MM.1S (cell line): ENCODE results near the gene LTB.

Experiments
- DNase-seq: peaks from one replicate; pipeline ENCODE4 v3.0.0-alpha.2; 2015
- H2AFZ ChIP-seq: fragments of 300-600 bp; sonication (generic); 2 replicates; pipeline ENCODE4 v1.6.0; 2016; ENCODE audit warnings: antibody characterized with exemption, low read length
- H3F3A ChIP-seq: fragments of 300-600 bp; sonication (generic); 2 replicates; pipeline ENCODE4 v1.6.1; 2016; ENCODE audit warnings: mild to moderate bottlenecking, antibody characterized with exemption, low read length, moderate library complexity, mixed read lengths; ENCODE audit not compliant: insufficient read depth
- H3K27ac ChIP-seq: fragments of 300-600 bp; sonication (generic); 2 replicates; pipeline ENCODE4 v1.5.1; 2016; ENCODE audit warnings: mild to moderate bottlenecking, low read length
- H3K27me3 ChIP-seq: fragments of 300-600 bp; sonication (generic); replicated peaks from 2 replicates; pipeline ENCODE4 v1.6.0; 2016; ENCODE audit warnings: low read length; ENCODE audit not compliant: insufficient read depth
- H3K36me3 ChIP-seq: fragments of 300-600 bp; sonication (generic); replicated peaks from 2 replicates; pipeline ENCODE4 v1.6.1; 2016; ENCODE audit warnings: mild to moderate bottlenecking, low read length, mixed read lengths; ENCODE audit not compliant: insufficient read depth
- H3K4me1 ChIP-seq: fragments of 300-600 bp; sonication (generic); 2 replicates; pipeline ENCODE4 v1.6.1; 2016; ENCODE audit warnings: low read length, mixed read lengths
- H3K4me2 ChIP-seq: fragments of 300-600 bp; sonication (generic); 2 replicates; pipeline ENCODE4 v1.6.0; 2016; ENCODE audit warnings: low read depth, low read length
- H3K4me3 ChIP-seq: fragments of 300-600 bp; sonication (generic); 2 replicates; pipeline ENCODE4 v1.5.1; 2016; ENCODE audit warnings: low read length, mixed read lengths
- H3K79me2 ChIP-seq: fragments of 300-600 bp; sonication (generic); 2 replicates; pipeline ENCODE4 v1.6.1; 2016; ENCODE audit warnings: mixed run types, low read length, mixed read lengths
- H3K9ac ChIP-seq: fragments of 300-600 bp; sonication (generic); 2 replicates; pipeline ENCODE4 v1.6.1; 2016; ENCODE audit warnings: low read length, mixed read lengths
- H3K9me2 ChIP-seq: fragments of 300-600 bp; sonication (generic); replicated peaks from 2 replicates; pipeline ENCODE4 v1.6.1; 2016; ENCODE audit warnings: mild to moderate bottlenecking, low read length, mixed read lengths; ENCODE audit not compliant: insufficient read depth
- H3K9me3 ChIP-seq: fragments of 300-600 bp; sonication (generic); replicated peaks from 2 replicates; pipeline ENCODE4 v1.6.1; 2016; ENCODE audit warnings: mild to moderate bottlenecking, low read length, mixed read lengths; ENCODE audit not compliant: insufficient read depth
- H4K20me1 ChIP-seq: fragments of 300-600 bp; sonication (generic); 2 replicates; pipeline ENCODE4 v1.6.1; 2016; ENCODE audit warnings: mild to moderate bottlenecking, low read length, moderate library complexity, mixed read lengths; ENCODE audit not compliant: insufficient read depth
- EZH2 ChIP-seq: fragments of 300-600 bp; sonication (generic); optimal IDR thresholded peaks from 2 replicates; pipeline ENCODE3; 2017; ENCODE audit warnings: low read depth, mild to moderate bottlenecking, antibody characterized with exemption, low read length, mixed read lengths
- EZH2phosphoT487 ChIP-seq: fragments of 300-600 bp; sonication (generic); IDR thresholded peaks from 2 replicates; pipeline ENCODE4 v1.6.1; 2018; ENCODE audit warnings: antibody characterized with exemption, low read length
- TF ChIP-seq, protein P1 (sequence below): fragments of 300-600 bp; sonication (generic); IDR thresholded peaks from 2 replicates; pipeline ENCODE4 v1.5.1; 2016; ENCODE audit warnings: antibody characterized with exemption, low read length, mixed read lengths

LTB gene

DNA sequence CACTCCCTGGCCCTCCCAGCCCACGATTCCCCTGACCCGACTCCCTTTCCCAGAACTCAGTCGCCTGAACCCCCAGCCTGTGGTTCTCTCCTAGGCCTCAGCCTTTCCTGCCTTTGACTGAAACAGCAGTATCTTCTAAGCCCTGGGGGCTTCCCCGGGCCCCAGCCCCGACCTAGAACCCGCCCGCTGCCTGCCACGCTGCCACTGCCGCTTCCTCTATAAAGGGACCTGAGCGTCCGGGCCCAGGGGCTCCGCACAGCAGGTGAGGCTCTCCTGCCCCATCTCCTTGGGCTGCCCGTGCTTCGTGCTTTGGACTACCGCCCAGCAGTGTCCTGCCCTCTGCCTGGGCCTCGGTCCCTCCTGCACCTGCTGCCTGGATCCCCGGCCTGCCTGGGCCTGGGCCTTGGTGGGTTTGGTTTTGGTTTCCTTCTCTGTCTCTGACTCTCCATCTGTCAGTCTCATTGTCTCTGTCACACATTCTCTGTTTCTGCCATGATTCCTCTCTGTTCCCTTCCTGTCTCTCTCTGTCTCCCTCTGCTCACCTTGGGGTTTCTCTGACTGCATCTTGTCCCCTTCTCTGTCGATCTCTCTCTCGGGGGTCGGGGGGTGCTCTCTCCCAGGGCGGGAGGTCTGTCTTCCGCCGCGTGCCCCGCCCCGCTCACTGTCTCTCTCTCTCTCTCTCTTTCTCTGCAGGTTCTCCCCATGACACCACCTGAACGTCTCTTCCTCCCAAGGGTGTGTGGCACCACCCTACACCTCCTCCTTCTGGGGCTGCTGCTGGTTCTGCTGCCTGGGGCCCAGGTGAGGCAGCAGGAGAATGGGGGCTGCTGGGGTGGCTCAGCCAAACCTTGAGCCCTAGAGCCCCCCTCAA is 9.9 kb downstream of the LTB start, which contains the start of gene LTA:
TSS of gene LTA (plus strand) at position 249 of the 871 bp plus-strand sequence. CDS start at position 703, 454 bp downstream.
- Histone ChIP-seq H3K9me2 (no peaks in the 10 kb centered on the region), H3F3A (peaks cover 17% of the 10 kb centered on the region), H3K9me3 (no peaks in the 10 kb centered on the region), H2AFZ (peak within 1 kb of the TSS; percentile 57), H3K4me1 (peaks cover 45% of the 10 kb centered on the region), H3K4me3 (peak within 1 kb of the TSS; percentile 37), H3K36me3 (no peaks in the 10 kb centered on the region), H3K79me2 (no peaks in the 10 kb centered on the region), H4K20me1 (no peaks in the 10 kb centered on the region), H3K9ac (peak within 1 kb of the TSS; percentile 42), H3K27me3 (peaks cover 35% of the 10 kb centered on the region), H3K27ac (peak within 1 kb of the TSS; percentile 54; the same call in 1 of the 2 replicates), H3K4me2 (peak within 1 kb of the TSS; percentile 59; the same call in 1 of the 2 replicates)
- DNase-seq = peak; percentile 48
- TF ChIP-seq EZH2phosphoT487 (no peak), EZH2 (no peak)
- TF ChIP-seq, protein P1, sequence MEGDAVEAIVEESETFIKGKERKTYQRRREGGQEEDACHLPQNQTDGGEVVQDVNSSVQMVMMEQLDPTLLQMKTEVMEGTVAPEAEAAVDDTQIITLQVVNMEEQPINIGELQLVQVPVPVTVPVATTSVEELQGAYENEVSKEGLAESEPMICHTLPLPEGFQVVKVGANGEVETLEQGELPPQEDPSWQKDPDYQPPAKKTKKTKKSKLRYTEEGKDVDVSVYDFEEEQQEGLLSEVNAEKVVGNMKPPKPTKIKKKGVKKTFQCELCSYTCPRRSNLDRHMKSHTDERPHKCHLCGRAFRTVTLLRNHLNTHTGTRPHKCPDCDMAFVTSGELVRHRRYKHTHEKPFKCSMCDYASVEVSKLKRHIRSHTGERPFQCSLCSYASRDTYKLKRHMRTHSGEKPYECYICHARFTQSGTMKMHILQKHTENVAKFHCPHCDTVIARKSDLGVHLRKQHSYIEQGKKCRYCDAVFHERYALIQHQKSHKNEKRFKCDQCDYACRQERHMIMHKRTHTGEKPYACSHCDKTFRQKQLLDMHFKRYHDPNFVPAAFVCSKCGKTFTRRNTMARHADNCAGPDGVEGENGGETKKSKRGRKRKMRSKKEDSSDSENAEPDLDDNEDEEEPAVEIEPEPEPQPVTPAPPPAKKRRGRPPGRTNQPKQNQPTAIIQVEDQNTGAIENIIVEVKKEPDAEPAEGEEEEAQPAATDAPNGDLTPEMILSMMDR = no peak

DNA sequence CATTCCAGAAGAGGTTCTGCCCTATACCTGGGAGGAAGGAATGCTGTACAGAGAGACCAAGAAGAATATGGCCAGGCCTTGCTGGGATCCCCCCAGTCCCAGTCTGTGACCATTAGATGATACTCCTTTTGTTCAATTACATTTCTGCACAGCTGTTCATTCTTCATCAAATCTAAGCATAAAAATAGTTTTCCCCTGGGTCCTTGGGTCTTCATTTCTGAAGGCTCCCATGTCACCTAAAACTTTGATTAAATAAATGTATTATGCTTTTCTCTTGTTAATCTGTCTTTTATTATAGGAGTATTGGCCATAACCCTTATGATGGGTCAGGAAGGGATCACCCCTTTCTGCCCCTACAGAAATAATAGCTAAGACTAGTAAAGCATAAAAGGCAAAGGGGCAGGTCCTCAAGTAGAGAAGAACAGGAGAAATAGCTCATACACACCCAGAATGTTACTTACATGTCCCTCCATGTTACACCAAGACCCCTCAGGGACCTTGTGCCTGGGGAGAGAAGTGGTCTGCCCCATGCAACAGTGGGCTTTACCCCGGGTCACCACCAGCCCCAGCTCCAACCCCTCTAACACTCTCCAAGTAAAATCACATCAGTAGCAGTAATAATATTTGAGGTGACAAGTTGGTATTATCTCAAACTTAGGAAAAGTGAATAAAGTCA is 12.2 kb downstream of the LTB start:
- peaks cover 47% of the 10 kb centered on the region for H3K4me1 ChIP-seq
- no peaks in the 10 kb centered on the region for H3K9me3 ChIP-seq
- H3F3A ChIP-seq = peaks cover 17% of the 10 kb centered on the region
- H3K27ac ChIP-seq = no peak overlapping the region
- no peak overlapping the region for H3K4me2 ChIP-seq
- no peaks in the 10 kb centered on the region for H3K9me2 ChIP-seq
- no peaks in the 10 kb centered on the region for H3K79me2 ChIP-seq
- no peaks in the 10 kb centered on the region for H3K36me3 ChIP-seq
- peaks cover 16% of the 10 kb centered on the region for H3K27me3 ChIP-seq
- H3K4me3 ChIP-seq = no peak overlapping the region
- TF ChIP-seq, protein P1 = no peak
- TF ChIP-seq EZH2phosphoT487 = no peak
- H2AFZ ChIP-seq = no peak overlapping the region
- no peak overlapping the region for H3K9ac ChIP-seq
- DNase-seq = no peak
- H4K20me1 ChIP-seq = no peaks in the 10 kb centered on the region

DNA sequence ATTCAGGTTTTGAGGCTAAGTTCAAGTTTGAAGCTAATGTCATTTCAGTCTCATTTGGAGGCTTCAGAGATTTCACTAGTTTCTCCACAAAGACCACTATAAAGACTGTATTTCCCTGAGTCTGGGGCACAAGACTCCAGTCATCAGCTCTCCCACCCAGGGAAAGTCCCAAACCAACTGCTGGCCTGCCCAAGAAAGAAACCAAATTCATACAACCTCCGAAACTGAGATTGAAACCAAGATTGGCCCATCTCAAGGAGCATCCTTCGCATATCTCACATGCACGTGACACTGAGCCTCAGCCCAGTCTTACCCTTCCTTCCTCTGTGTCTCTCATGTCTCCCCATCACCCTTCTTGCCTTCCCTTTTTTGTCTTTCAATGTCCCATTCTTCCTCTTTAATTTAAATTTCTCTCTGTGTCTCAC is 13.7 kb downstream of the LTB start:
- H2AFZ ChIP-seq = no peak overlapping the region
- H3K9me3 ChIP-seq = no peaks in the 10 kb centered on the region
- H3K9ac ChIP-seq = no peak overlapping the region
- peak overlapping the region; percentile 28; the same call in 1 of the 2 replicates for H3K4me2 ChIP-seq
- peaks cover 10% of the 10 kb centered on the region for H3K27me3 ChIP-seq
- no peaks in the 10 kb centered on the region for H3K9me2 ChIP-seq
- H4K20me1 ChIP-seq = no peaks in the 10 kb centered on the region
- no peak for TF ChIP-seq EZH2phosphoT487
- TF ChIP-seq EZH2 = no peak
- TF ChIP-seq, protein P1 = no peak
- DNase-seq = peak; percentile 91
- no peak overlapping the region for H3K4me3 ChIP-seq
- H3K27ac ChIP-seq = peak overlapping the region; percentile 9; the same call in 1 of the 2 replicates
- H3K4me1 ChIP-seq = peaks cover 47% of the 10 kb centered on the region
- H3F3A ChIP-seq = peaks cover 17% of the 10 kb centered on the region
- no peaks in the 10 kb centered on the region for H3K79me2 ChIP-seq
- H3K36me3 ChIP-seq = no peaks in the 10 kb centered on the region
